Measurements from ENCODE around the gene GNAT1.
"Not testable (repeated sequence)": the region's sequence is repeated elsewhere in the genome, so short reads cannot be mapped to it uniquely, and the experiment has no call there.

Gene GNAT1

DNA sequence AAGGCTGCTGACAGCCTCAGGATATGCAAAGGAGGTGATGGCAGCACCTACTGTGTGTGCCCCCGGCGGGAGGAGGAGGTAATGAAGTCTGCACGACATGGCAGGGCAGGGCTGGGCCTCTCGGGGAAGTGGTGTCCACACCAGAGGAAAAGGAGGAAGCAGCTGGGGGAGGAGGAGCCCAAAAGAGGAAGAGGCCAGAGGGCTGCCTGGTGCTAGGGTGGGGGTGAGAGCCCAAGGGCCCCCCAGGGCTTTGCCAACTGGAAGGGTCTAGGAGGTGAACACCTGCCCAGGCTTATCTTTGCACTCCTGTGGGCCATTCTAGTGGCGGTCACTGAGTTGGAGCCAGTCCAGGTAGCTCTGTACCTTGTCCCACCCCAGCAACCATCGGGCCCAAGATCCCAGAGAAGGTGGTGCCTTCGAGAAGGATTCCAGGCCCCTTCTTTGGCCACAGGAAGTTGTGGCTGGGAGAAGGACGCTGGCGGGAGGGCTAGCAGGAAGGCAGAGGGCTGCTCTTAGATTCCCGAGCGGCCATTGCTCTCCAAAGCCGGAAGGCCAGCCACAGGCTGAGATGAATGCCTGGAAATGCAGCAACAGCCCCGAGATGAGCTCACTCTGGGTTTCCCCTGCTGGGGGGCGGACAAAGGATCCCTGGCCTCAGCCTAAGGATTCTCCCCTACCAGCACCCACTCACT is 51.6 kb downstream of the GNAT1 start:
- no peak for DNase-seq

DNA sequence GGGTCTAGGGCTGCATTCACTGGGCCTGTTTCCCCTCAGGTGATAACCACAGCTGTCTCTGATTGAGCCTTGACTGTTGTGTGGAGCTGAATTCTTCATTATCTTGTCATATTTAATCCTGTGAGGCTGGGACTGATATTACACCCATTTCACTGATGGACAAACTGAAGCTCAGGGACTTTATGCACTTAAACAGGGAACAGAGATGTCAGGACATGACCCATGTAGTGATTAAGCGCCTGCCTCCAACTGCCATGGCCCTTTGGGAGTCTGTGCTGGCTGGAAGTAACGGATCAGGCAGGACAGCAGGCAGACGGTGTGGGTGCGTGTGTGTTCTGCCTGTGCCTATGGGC is 52.1 kb downstream of the GNAT1 start:
- no peak for DNase-seq

DNA sequence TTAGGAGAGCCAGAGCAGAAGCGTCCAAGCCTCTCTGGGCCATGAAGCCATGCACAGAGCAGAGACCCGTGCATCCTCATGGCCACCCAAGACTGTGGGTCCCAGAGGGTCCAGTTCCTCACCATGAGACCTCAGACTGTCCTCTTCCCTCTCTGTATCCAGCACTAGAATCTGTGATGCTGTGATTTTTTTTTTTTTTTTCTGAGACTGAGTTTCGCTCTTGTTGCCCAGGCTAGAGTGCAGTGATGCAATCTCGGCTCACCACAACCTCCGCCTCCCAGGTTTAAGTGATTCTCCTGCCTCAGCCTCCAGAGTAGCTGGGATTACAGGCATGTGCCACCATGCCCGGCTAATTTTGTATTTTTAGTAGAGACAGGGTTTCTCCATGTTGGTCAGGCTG is 53.4 kb downstream of the GNAT1 start:
- DNase-seq, result not testable (repeated sequence)

DNA sequence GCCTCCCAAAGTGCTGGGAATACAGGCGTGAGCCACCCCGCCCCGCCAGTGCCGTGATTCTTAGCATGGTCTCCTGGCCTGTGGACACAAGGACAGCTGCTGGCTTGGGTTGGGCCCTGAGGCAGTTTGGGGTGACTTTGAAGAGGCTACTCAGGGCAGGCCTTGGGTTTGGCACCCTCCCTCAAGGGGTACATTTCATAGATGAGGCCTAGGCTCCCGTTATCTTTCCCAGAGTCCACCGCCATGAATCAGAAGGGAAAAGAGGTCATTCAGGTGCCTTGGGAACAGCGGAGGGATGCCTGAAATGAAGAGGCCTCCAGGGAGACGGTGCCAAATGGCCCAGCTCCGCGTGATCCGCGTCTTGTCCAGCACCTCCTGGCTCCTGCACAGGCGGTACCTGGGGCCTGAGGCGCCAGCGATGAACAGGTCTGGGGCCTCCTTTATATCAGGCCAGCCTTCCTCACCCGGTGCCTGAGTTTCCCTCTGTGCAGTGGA is 53.9 kb downstream of the GNAT1 start:
- no peak for DNase-seq

DNA sequence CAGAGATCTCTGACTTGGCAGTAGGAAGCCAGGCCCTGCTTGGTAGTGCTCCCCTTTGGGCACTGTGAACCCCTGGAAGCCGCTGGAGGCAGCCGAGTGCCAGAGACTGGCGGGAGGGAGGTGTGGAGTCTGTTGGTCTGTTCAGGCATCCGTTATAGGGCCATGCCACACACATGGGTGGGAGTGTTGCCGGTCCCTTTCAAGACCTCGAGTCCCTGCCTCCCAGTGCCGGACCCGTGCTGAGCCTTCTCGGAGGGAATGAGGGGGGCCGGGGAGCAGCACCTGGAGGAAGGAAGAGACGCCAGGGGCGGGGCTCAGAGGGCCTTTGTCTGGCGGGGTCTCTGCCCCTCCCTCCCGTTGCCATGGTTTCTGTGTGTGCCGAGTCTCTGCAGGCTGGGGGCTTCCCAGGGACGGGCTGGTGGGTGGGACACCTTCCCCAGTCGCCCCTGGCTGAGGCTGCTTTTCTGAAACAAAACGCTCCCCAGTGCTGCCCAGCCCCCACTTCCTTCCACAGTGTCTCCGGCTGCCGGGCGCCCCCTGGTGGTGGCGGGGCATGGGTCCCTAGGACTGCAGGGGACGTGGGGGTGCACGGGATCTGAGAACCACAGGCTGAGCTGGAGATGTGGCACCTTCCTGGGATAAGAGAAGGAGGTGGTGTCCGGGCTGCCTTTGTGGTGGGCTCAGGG is 54.6 kb downstream of the GNAT1 start:
- peak; percentile 62 to 75 for DNase-seq

DNA sequence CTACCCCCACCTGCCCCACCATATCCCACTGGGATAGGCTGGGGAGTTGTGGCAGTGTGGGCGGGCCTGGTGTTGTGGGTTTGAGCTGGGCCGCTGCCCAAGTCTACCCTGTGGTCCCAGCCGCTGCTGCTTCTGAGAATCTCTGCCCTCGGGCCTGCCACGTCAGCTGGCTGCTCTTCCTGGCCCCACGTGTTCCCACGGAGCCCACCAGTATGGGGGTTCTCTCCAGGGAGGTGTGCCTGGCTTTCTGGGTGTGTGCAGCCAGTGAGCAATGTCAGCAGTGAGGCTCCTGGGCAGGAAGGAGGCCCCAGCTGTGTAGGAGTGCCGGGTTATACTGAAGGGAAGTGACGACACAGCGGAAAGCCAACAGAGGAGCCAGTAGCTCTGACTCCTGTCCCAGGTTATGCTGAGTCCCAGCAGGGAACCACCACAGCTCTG is 55.1 kb downstream of the GNAT1 start:
- DNase-seq, result no peak

Measured in SHP77 (cell line).